HG03460 (cell line): Measurements from ENCODE around the gene CFC1.
"Not testable (repeated sequence)": the region's sequence is repeated elsewhere in the genome, so short reads cannot be mapped to it uniquely, and the experiment has no call there.

Source experiments
- ATAC-seq: cut with Tn5 transposase; IDR thresholded peaks from one replicate; pipeline ENCODE4 v1.9.1; 2021; ENCODE audit not compliant: unreplicated experiment

CFC1 gene

DNA sequence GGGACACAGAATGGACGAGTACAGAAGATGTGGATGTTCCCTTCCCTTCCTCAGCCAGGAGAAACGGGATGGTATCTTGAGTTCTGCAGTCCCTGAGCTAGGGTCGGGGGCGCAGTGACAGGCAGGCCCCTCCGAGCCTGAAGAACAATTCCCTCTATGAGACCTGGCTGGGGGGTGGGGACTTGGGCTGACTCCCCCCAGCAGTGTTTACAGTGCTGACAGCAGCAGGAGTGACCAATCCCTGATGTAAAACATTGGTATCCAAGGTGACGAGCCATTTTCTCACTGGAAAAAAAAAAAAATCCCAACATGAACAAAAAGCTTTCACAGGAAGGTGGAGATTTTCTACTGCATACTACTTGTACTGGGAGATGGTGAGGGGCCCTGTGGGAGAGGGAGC, at the start of gene CFC1:
Gene CFC1 (minus strand): TSS at position 183 of the 400 bp plus-strand sequence. CDS start 288 bp downstream, outside the sequence.
- not testable (repeated sequence) for ATAC-seq

- ATAC-seq = not testable (repeated sequence)
These were observed 42.3 kb upstream of the CFC1 start for GRCh38 chr2:130641688-130642087.

GRCh38 chr2:130638973-130639372, 39.6 kb upstream of the CFC1 start:
- ATAC-seq = not testable (repeated sequence)

- ATAC-seq = not testable (repeated sequence)
These were observed 29.6 kb upstream of the CFC1 start for GRCh38 chr2:130628784-130629475.

- not testable (repeated sequence) for ATAC-seq
These were observed 11.8 kb upstream of the CFC1 start, which contains the start of gene POTEJ for GRCh38 chr2:130611140-130611539. Gene POTEJ, plus strand, starts transcription at chr2:130611440. Its CDS starts 93 bp downstream, at chr2:130611533.

DNA sequence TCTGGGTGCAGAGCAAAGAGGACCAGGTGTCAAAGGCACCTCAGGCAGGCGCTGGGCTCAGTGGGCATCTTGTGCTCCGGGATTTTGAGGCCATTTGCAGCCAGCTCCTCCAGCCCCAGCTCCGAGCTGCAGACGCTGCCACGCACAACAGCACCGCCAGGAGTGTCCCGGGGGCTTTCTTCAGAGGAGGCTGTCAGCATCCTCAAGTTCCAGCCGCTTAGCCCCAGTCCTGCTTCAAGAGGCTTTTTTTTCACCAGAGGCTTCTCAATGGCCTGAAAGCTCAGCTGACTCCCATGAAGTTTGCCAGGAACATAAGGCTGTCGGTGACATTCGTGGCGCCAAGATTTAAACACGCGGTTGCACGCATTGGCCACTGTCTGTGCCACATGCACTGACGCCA, 11.1 kb upstream of the CFC1 start:
- ATAC-seq = not testable (repeated sequence)

DNA sequence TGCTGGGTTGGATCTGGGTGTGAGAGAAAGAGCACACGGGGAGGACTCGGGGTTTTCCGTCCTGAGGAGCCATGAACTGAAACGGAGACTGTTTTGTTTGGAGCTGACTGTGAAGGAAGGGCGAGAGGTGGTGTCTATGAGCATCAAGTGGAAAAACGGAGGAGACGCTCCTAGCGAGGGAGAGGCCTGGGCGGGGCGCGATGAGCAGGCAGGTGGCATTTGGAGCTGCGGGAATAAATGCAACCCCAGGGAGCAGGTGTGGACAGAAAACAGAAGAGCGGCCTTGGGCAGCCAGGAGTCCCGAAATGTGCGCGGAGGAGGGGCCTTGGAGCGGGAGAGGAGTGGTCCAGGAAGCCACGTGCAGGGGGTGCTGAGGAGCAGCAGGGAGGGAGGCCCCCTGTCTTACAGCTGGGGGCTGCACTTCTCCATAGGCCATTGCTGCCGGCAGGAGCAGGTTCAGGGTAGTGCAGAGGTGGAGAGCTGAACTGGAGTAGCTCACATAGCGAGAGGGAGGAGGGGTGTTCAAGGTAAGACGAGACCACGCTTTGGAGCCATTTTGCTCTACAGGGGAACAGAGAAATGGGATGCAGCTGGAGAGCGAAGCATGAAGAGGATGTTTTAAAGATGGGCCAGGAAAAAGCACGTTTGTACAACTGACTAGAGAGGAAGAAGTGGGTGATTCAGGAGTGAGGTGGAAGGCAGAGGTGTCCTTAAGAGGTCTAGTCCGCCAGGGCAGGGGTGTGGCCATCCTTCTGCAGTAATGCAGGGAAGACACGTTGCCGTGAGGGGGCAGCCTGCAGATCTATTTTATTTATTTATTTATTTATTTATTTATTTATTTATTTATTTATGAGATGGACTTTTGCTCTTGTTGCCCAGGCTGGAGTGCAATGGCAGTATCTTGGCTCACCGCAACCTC, 9.9 kb upstream of the CFC1 start:
- not testable (repeated sequence) for ATAC-seq

DNA sequence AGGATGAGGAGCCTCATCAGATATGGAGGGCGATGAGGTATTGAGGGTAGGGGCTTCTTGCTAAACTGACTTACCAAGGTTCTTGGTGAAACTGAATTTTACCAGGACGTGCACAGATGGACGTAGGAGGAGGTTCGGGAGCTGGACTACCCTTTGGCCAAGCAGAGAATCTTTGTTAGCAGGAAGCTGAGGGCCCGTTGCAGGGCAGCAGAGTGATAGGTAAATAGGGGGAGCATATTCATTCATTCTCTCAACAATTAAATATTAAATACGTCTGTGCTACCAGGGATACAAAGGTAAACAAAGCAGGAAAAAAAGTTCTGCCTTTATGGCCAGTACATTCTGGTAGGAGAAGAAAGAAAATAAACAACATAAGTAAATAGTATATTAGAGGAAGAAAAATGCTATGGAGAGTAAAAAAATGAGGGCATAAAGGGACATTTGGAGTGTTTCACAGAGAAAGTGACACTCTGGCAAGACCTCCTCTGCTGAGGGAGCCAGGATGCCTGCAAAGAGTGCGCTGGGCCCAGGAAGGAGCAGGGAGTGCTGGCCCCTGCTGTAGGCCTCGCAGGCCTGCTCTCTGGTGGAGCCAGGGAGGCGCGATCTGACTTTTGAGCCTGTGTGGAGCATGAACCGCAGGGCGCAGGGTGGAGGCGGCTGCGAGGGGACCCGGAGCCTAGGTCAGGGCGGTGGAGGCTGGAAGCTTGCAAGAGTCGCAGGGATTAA, 9.1 kb upstream of the CFC1 start:
- ATAC-seq = not testable (repeated sequence)

GRCh38 chr2:130601648-130602302, 2.4 kb upstream of the CFC1 start:
- not testable (repeated sequence) for ATAC-seq

- not testable (repeated sequence) for ATAC-seq
These were observed 551 bp upstream of the CFC1 start for GRCh38 chr2:130599926-130600325.

GRCh38 chr2:130598463-130598862, 912 bp downstream of the CFC1 start:
- not testable (repeated sequence) for ATAC-seq

DNA sequence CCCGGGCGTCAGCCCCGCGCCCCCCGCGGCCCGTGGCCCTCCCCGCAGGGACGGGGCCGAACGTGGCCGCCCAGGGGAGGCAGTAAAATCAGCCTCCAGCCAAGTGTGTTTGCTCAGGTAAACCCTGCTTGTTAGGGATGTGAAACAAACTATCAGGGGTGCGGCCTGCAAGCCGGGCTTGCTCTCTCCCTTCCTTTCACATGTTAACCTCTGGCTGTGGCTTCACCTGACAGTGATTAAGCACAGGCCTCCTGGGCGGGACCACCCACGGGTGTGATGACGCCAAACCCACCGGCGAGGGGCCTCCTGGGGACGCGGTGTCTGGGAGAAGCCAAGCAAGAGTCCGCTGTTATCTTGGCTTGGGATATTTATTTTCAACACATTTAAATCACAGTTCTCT, 1.4 kb downstream of the CFC1 start:
- ATAC-seq = not testable (repeated sequence)

DNA sequence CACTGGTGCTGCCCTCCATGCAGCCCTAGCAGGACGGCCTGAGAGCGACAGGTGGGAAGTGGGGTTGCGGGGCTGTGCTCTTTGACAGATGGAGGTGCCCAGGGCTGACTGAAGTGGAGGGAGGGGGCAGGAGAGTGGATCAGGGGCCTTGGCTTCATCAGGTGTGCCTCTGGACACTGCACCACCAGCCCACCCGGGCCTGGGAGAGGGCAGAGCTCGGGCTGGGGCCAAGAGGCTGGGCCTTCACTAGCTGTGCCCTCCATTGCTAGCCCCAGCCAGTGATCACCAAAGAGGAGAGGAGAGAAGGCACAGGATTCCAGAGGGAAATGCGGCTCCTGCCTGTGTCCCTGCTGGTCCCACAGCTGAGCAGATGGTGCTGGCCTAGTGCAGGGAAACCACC, 2.6 kb downstream of the CFC1 start:
- ATAC-seq = not testable (repeated sequence)

- not testable (repeated sequence) for ATAC-seq
These were observed 5.4 kb downstream of the CFC1 start for GRCh38 chr2:130594011-130594410.

DNA sequence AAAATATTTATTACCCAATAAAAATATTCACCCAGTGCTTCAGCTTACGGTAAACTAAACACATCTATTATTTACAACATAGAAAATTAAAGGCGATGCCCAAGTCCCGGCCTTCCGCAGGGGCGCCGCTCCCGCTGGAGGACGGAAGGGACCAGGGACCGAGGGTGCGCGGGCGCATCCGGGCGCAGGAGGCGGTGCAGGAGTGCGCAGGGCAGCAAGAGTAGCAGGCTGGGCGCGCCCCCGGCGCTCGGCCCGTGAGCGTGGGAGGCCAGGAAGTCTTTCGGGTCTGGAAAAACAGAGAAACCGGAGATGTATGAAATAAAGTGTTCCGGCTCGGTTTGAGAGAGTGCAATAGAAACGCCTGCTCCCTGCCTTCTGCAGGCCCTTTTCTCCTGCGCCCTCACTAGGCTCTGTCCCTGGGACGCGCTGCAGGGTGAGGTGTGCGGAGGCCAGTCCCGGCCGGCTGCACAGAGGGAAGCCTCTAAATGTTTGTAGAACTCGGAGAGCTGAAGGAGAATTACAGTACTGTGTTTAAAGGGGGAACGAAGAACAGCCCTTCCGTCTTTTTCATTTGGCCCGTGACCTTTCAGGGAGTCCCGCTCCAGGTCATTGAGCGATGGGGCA, 6.5 kb downstream of the CFC1 start:
- not testable (repeated sequence) for ATAC-seq

DNA sequence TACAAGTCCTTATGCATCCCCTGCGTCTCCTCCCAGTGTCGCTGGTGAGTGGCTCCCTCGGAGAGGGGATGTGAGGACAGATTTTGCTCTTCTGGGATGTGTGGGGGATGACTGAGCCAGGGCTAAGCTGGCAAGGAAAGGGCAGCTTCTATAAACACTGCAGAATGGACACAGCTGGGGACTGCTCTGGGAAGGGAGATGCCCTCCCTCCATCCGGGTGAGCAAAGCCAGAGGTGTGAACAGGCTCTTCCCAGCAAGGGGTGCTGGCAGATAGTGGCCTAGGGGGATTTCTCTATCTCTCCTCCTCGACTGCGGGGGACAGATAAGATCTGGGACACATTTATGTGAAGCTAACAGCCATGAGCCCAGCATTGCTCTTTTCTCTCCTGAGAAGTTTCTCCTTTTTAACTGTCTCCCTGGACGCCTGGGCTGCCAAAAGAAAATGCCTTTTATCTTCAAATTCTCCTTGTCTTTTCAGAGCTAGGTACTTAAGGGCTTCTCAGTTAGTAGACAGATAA, 8.5 kb downstream of the CFC1 start:
- not testable (repeated sequence) for ATAC-seq

GRCh38 chr2:130590170-130590841, 9.1 kb downstream of the CFC1 start:
- ATAC-seq = not testable (repeated sequence)

GRCh38 chr2:130588688-130589458, 10.5 kb downstream of the CFC1 start:
- peak; percentile 85 for ATAC-seq
